NCI-H1092 treated with DMSO at 0.1 percent for 48 hours (cell line): ENCODE results near the gene NAT14.
"Not testable (repeated sequence)": the region's sequence is repeated elsewhere in the genome, so short reads cannot be mapped to it uniquely, and the experiment has no call there.

ENCODE experiments used
- DNase-seq: peaks from one replicate; lab custom pipeline; 2025; lab: John Stamatoyannopoulos, UW

NAT14 gene

DNA sequence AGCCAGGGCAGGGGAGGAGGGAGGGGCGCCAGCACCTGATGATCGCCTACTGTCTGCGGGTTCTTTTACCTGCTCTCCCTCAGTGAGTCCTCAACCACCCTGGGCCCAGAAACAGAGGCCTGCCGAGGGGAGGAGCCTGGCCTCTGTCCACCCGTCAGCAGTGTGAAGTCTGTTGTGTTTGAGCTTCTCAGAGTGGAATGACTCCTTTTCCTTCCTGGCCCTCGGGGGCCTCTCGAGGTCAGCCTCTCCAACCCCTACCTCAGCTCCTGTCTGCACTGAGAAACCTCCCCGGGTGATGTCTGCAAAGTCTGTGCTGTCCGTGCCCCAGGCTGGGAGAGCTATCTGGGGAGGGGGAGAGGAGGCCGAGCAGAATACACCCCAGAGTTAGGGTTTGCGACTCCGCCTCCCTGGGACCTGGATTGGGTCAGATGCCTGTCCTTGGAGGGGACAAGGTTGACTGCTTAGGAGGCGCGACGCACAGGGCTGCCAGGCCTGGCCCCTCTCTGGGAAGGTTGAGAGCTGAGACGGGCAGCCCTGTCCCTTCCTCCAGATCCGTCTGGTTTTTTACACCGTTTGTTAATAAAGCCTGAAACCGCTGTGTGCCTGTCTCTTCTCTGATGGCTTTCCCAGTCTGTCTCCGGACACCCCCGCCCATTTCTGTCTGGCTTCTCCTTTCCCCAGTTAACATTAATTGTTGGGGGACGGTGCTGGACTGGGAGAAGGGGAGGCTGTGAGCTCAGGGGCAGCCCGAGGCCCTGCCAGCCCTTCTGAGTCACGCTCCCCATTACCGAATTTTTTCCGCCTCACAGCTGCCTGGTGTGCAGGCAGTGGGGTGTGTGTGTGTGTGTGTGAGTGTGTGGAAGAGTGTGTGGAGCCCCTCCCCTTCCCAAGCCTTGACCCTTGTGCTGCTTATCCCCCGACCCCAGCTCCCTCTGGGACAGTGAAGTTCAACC, 2.3 kb downstream of the NAT14 start:
- DNase-seq = no peak

DNA sequence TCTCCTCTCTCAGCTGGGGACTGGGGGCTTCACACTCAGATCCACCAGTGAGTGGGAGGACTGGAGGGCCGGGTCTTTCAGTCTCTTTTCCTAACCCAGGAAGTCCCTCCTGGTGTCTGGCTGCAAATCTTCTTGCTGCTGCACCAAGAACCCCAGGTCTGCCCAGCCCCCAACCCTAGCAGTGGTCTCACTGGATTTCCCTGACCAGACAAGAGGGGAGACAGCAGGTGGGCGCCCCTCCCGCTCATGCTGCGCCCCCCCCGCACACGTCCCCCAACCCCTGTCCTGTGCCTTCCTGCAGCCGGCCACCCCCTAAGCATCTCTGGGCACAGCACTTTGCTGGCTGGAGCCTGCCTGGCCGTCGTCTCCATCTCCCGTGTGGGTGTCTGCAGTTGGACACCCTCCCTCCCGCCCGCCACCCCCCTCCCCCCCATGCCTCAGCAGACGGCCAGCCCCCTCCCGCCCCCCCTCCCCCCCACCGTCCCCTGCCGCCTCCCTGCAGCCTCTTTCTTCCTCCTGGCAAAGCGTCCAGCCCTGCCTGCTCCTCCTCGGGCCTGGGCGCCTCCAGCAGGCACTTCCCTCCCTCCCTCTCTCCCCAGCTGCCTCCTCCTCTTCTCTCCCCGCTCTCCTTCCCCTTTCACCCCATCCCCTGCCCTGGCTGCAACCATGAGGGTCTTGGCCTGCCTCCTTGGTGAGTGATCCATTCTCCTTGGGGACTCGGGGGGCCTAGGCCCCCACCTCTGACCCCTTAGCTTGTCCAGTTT, 3.1 kb downstream of the NAT14 start, which contains the start of gene SSC5D:
TSS of gene SSC5D (plus strand) at position 513 of the 764 bp plus-strand sequence. CDS start at position 667, 154 bp downstream.
- DNase-seq = no peak

DNA sequence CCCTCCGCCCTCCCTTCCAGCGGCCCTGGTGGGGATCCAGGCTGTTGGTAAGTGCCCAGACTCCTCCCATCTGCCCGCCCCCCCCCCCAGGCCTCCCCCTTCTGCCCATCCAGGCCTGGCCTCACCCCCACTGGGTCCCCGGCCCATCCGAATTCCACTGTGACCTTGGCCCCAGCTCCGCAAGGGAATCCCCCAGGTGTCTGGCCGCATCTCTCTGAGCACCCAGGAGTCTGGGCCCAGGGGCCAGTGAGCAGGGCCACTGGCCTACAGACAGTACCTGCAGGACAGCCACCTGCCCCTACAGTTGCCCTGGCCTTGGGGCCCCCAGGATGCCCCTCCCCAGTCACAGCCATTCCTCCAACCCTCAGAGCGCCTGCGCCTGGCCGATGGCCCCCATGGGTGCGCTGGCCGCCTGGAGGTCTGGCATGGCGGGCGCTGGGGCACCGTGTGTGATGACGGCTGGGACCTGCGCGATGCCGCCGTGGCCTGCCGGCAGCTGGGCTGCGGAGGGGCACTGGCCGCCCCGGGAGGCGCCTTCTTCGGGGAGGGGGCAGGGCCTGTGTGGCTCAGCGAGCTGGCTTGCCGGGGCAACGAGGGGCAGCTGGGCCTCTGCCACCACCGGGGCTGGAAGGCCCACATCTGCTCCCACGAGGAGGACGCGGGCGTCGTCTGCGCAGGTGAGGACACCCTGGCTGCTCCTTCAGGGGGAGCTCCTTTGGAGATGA, 4.2 kb downstream of the NAT14 start:
- no peak for DNase-seq

GRCh38 chr19:55489711-55490477, 4.9 kb downstream of the NAT14 start:
- no peak for DNase-seq

- no peak for DNase-seq
Observed at GRCh38 chr19:55490478-55491432, 5.8 kb downstream of the NAT14 start.

DNA sequence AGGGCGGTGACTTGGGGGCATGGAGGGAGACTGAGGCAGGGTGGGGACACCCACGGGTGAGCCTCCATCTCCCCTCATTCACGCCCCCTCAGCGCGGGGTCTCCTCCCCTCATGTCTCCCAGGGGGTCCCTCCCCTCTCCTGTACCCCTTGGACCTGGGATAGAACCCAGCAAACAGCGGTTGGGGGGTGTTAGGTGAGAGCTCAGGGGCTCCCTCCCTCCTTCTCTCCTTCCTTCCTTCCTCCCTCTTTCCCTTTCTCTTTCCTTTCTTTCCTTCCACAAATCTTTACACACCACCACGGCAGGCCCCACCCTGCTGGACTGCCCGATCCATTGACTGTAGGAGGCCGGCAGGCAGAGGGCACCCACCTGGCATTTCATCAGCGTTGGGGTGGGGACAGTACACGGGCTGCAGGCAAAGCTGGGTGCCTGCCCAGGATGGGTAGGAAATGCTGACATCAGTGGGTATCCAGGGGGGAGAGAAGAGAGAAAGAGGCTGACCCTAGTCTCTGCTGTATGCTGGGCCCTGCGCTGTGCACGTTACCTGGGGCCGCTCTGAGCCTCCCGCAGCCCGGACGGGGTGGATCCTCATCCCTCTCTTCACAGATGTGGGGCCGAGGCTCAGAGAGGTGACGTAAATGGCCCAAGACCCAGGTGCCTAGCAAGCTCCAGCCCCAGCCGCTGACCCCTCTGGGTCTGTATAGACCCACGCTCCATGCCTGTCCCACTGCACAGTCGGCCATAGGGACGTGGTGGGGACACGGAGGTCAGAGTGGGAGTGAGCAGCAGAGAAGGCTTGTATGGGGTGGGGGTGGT, 6.8 kb downstream of the NAT14 start:
- DNase-seq = no peak

DNA sequence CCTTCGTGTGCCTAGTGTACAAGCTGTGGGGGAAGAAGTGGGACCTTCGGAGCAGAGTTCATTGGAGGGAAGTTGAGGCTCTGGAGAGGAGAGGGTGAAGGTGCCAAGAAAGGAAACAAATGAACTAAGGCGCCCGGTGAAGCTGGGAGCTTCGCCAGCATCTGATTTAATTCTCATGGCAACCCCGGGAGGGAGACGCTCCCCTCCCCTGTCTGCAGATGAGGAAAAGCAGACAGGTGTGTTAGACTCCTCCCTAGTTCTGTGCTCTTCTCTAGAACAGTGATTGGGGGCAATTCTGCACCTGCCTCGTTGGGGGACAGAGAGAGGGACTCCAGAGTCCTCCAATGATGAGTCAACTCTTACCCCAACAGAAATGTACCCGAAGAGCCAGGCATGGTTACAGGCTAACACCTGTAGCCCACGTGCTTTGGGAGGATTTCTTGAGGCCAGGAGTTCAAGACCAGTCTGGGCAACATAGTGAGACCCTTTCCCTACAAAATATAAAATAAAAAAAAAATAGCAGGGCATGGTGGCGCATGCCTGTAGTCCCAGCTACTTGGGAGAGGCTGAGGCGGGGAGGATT, 7.5 kb downstream of the NAT14 start:
- DNase-seq = peak; percentile 21

- DNase-seq = no peak
Observed at GRCh38 chr19:55493052-55493644, 8.2 kb downstream of the NAT14 start.

- no peak for DNase-seq
Observed at GRCh38 chr19:55493645-55494171, 8.7 kb downstream of the NAT14 start.

- DNase-seq = no peak
Observed at GRCh38 chr19:55494172-55494761, 9.3 kb downstream of the NAT14 start.

- DNase-seq = no peak
Observed at GRCh38 chr19:55495646-55496349, 10.8 kb downstream of the NAT14 start.

GRCh38 chr19:55496820-55497219, 11.8 kb downstream of the NAT14 start:
- DNase-seq = not testable (repeated sequence)

DNA sequence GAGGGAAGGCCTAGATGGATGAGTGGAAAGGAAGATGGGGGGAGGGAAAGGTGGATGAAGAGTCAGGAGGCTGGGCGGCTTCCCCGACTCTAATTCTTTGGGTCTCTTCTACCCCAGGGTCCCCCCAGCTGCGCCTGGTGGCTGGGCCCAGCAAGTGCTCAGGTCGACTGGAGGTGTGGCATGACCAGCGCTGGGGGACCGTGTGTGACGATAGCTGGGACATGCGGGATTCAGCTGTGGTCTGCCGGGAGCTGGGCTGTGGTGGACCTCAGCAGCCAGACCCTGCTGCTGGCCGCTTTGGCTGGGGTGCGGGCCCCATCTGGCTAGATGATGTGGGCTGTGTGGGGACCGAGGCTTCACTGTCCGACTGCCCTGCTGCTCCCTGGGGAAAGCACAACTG, 12.8 kb downstream of the NAT14 start:
- DNase-seq = no peak

- DNase-seq = peak; percentile 16
Observed at GRCh38 chr19:55498246-55498840, 13.4 kb downstream of the NAT14 start.

- DNase-seq = no peak
Observed at GRCh38 chr19:55500368-55500952, 15.5 kb downstream of the NAT14 start.

DNA sequence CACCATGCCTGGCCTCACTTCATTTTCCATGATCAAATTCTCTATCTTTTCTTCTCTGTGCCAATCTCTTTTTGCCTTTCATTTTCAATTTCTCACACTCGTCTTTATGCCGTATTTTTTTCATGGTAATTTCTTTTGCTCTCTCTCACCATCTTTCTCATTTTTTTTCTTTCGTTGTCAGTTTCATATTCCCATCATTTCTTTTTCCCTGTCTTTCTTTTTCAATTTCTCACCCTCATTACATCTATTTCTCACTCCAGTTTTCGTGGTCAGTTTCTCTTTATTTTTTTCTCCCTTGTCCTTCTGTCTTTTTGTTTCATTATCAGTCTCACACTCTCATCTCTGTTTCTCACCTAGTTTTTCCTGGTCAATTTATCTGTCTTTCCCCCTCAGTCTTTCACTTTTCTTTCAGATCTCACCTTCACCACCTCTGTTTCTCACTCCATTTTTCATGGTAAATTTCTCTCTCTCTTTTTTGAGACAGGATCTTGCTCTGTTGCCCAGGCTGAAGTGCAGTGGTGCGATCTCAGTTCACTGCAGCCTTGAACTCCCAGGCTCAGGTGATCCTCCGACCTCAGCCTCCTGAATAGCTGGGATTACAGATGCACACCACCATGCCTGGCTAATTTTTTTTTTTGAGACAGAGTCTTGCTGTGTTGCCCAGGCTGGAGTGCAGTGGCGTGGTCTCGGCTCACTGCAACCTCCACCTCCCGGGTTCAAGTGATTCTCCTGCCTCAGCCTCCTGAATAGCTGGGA, 17.4 kb downstream of the NAT14 start:
- DNase-seq = no peak
